Hematopoietic multipotent progenitor cell treated with erythropoietin and hydrocortisone succinate and interleukin-3 and kit ligand, for 6 days (in vitro differentiated cells): Measurements from ENCODE around the gene NUDT21.
A peak's percentile ranks its signal among the peaks of the same experiment; 100 is the strongest.

Experiments used
- DNase-seq: peaks from one replicate; pipeline ENCODE4 v3.0.0-alpha.2; 2015

The NUDT21 gene

DNA sequence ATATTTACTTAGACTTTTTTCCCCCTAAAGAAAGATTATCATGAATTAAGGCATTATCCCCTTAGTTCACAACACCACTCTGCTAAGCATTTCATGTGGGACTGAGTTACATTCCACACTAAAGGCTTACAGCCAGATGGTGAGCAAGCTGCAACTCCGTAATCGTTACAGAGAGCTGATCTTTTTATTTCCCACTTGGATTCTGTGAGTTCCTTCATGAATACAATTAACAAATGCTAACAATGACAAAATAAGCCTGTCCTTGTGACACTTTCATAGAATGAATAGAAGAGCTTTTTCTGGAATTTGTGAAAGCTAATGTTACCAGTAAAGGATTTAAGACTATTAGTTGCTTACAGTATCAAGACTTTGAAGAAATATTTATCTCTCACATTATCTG lies 9.0 kb upstream of the NUDT21 start:
- DNase-seq: no peak

DNA sequence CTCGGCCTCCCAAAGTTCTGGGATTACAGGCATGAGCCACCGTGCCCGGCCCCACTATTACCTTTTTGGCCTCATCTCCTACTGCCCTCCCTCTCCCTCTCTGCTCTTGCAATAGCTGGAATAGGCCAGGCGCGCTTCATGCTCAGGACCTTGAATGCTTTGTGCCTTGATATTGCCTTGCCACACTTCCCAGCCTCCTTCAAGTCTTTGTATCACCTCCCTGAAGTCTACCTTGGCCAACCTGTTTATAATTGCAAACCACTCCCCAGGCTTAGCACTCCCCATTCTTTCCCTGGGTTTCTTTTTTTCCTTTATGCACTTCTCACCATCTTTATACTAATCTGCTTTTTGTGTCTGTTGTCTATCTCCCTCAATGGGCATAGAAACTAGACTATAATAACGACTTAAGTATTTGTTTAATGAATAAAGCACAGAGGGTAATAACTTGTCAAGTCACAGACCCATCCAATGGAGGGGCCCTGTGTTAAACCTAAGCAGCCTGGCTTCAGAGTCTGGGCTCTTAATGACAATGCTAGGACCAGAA lies 6.9 kb upstream of the NUDT21 start:
- DNase-seq: no peak

- peak; percentile 70 for DNase-seq
Observed at GRCh38 chr16:56451753-56452689, 889 bp upstream of the NUDT21 start.

DNA sequence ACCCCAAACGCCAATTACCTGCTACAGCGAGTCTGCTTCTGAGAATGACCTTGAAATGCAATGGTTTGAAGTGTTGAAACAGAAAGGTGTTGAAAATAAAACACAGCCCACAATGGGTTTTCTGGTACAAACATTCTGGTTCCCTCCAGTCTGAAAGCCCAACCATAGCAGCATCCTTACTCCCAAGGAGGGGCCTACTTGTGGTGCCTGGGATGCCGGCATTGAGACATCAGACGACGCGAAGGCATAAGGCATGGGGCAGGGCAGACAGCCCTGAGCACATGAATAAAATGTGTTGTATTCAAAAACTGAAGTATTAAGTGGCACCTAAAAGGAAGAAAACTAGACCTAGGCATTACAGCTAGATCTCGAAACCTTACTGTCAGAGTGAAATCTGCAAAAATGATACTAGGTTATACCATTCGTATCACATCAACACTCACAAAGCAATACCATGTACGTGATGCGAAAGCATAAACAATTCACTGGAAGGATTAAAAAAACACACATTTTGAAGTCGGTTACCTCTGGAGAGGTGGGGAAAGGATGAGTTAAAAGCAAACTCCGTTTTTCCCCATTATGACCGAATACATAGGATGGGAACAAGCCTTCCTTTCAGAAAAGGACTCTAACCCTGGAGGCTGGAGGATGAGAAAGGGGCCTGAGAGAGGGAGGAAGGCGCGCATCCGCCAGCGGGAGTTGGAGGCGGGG lies 702 bp downstream of the NUDT21 start:
- DNase-seq: peak; percentile 27

DNA sequence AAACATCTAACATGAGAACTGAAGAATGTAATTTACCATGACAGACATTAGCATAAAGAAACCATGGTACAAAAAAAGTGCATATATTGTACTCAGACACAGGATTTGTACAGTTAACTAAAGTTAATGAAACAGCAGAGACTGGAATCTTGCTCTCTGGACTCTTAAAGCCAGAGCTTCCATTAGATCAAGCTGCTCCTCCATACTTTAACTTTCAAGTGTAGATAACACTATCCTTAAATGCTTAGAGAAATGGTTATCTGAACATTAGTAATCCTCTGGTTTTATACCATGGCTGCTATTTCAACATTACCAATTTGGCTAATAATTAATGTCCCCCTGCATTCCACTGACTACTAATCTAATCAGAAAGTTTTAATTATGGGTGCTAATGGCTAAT lies 3.1 kb downstream of the NUDT21 start:
- DNase-seq: no peak

DNA sequence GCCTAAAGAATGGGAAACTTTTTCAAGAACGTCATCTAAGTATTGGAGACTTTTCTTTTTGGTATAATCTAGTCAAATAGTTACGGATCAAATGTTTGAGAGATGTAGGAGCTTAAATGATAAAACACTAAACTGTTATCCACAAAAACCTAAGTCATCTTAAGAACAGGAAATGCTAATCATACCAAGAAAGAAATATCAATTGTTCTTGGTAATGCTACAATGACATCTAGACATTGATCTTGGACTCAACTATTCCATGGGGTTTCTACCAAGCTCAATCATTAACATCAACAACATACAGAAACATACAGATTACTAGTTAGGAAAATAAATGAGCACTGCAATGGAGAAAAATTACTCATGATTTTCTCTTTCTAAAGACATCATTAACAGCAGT lies 3.8 kb downstream of the NUDT21 start:
- DNase-seq: no peak

- DNase-seq: peak; percentile 83
Observed at GRCh38 chr16:56438038-56438437, 13.1 kb downstream of the NUDT21 start.

DNA sequence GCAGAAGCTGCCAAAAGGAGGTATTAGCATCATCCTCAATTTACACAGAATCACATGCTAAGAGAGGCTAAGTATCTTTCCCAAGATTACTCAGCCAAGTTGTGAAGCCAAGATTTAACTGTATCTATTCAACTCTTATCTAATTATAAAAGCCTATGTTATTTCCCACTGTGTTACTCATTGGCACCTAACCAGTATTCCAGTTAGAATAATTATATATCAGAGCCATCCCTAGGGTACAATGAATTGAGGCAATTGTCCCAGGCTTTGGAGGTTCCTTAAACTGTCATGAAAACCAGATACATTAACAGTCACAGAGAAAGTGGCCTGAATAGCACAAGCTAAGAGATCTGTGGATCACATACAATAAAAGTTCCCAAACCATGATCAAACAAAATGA lies 14.9 kb downstream of the NUDT21 start:
- no peak for DNase-seq

GRCh38 chr16:56428091-56428490 lies 23.0 kb downstream of the NUDT21 start:
- no peak for DNase-seq

DNA sequence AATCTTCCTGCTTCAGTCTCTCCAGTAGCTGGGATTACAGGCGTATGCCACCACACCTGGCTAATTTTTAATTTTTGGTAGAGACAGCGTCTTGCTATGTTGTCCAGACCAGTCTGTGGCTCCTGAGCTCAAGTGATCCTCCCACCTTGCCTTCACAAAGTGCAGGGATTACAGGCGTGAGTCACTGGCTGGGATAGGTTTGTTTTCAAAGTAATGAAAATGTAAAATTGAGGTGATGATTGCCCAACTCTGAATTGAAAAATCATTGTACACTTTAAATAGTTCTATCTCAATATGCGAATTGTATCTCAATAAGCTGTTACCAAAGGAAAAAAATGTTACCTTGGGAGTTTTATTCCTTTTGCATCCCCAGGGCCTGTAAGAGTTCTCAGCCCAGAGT lies 24.5 kb downstream of the NUDT21 start:
- DNase-seq: no peak

GRCh38 chr16:56425439-56425832 lies 25.7 kb downstream of the NUDT21 start, which contains the start of gene AMFR:
Gene AMFR (minus strand): TSS chr16:56425545. CDS start chr16:56425327, 218 bp downstream.
- DNase-seq: peak; percentile 89

DNA sequence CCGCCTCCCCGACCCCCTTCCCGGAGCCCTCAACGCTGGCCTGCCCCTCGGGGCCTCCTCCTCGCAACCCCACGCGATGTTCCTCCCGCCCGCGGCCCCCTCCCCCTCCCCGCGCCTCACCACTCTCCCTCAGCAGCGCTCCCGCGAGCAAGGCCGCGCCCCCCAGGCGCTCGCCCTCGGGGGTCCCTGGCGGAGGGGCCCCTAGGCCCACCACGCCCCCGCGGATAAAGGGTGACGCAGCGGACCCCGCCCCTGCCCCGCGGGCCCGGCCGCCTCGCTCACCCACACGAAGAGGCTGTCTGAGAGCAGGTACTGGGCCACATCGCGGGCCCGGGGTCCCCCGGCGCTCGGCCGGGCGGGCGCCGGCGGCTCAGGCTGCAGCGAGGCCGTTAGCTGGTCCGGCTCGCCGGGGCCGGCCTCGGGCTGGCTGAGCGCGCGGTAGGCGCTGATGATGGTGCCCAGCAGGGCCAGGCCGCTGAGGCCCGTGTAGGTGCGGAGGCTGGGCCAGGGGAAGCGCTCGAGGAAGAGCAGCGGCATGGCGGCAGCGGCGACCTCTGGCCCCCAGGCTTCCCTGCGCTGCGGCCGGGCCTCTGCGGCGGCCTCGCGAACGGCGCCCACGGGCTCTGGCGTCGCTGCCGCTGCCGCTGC lies 26.2 kb downstream of the NUDT21 start:
- no peak for DNase-seq

GRCh38 chr16:56424404-56424764 lies 26.7 kb downstream of the NUDT21 start:
- DNase-seq: no peak

DNA sequence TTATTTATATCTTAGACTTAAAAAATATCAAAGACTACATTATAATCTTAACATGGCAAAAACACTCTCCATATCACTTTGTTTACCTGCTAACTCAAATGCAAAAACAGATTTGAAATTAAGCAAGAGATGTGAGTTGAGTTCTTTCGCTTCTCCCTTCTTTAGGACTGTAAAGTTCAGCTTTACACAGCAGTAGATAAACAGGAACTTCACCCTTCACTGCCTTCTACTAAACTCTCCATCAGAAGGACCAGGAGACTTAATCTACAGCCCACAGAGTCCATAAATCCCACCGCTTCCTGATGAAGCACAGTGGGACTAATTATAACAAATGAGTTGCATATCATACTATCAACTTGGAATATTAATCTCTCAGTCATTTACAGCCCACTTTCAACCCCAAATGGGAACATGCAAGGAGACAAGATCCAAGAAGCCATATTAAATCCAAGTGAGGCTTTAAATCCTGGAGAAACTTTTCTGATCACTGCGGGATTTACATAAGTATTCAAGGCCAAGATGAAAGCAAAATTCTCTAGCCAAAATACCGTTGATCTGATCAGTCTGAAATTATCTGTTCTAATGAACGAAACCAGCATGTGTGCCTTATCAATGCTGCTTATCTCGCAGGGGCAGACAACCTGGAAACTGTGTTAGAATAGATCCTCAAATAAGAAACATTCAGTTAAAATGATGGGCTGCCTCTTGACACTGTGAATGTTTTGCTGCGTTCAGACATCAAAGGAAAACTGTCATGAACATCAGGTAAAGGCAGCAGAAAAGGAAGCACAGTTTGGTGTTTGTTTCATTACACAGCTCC lies 27.3 kb downstream of the NUDT21 start:
- peak; percentile 45 for DNase-seq

DNA sequence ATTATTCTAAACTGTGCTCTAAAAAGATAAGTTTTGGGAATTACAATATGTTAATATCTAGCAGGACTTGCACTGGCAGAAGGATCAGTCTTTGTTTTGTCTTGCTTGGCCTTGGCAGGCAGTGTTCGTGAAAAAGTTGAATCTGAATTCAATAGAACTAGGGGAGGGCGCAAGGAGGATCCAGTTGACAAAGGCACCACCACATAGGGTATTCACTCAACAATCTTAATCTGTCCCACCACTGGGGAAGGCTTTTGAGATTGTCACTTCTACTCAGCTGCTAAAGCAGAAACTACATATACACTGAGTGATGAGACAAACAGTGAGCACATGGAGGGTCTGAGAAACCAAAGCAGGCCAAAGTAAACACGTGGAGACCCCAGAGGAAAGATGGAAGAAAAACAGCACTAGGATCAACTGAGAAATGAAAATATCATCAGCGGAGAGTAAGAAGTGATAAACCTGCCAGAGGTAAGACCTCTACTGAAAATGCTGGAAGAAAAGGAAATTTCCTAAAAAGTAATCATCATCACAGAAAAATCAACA lies 28.2 kb downstream of the NUDT21 start:
- no peak for DNase-seq

DNA sequence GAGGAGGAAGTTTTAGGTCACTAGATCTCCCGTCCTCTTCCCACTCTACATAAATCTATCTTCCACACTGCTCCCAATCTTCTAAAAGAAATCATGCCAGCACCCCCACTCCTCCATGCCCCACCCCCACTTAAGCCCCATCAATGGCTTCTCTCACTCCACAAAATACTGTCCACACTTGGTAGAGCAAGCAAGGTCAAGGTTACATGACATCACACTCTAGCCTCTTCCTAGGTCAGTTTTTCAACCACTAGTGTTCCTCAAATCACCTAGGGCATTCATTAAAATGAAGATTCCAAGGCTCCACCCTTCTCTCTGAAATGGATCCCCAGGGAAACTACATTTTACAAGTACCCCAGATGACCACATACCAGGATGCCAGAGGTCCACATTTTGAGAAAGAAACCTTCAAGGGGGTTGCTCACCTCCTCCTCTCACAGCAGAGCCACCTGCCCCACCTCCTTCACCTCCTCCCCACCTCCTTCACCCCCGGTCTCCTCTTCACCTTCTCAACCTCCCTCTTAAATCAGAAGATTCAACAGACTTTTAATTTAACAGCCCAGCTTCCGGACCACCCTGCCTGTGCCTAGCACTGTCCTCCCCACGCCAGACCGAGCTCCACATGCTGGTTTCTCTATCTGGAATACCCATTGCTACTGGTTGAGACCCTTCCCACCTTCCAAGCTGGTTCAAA lies 29.0 kb downstream of the NUDT21 start:
- DNase-seq: no peak

- DNase-seq: no peak
Observed at GRCh38 chr16:56421313-56421712, 29.8 kb downstream of the NUDT21 start.

DNA sequence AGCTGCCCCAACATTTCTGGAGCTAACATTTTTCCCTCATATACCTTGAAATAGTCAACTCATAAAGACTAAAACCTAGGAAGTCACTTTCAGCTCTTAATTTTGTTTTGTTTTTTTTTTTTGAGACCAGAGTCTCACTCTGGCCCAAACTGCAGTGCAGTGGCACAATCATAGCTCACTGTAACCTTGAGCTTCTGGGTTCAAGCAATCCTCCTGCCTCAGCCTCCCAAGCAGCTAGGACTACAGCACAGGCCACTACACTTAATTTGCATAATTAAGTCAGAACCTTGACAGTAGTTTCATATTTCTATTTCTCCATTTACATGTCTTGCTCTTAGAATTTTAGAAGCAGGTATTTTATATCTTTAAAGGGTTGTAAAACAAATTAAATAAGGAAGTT lies 30.5 kb downstream of the NUDT21 start:
- no peak for DNase-seq

- DNase-seq: no peak
Observed at GRCh38 chr16:56419740-56420548, 31.2 kb downstream of the NUDT21 start.

- DNase-seq: no peak
Observed at GRCh38 chr16:56417138-56417537, 34.0 kb downstream of the NUDT21 start.

DNA sequence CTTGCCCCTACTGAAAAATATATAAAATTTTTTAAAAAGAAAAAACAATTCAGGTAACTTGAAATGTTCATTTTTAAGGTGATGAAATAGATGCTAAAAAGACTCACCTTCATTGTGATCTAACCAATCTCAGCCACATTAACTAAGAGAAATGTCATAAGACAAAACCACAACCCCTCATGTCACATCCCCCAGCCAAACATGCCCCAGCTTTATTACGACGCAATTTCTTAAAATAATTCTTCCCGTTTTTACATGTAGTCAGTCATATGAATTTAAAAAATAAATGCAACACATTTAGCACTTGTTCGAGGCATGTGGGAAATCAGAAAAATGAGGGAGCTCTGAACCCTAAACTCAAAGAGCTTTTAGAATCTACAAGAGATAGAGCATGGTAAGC lies 35.3 kb downstream of the NUDT21 start:
- DNase-seq: peak; percentile 25
